OCI-LY7 (cell line): ENCODE measurements around the gene SLC6A6. TPM values are rescaled to one million over a fixed set of nuclear protein-coding genes. Genes with fewer than 3 reads are reported as not detected.

ENCODE experiments used
- BruUV-seq: library from RNA; stranded (reverse); fragments of 400-500 nt; replicated peaks from 2 replicates; lab custom pipeline; 2021; lab: Mats Ljungman, UMichigan
- CTCF ChIA-PET: fragments of 300-600 bp; sonication (Branson Sonifier 250); formaldehyde crosslinking; loops from one replicate; lab custom pipeline; 2022; ENCODE audit warnings: antibody characterized with exemption; ENCODE audit not compliant: unreplicated experiment; lab: Charles Lee
- POLR2A ChIA-PET: fragments of 300-600 bp; sonication (Branson Sonifier 250); formaldehyde crosslinking; loops from one replicate; lab custom pipeline; 2022; ENCODE audit warnings: antibody characterized with exemption; lab: Charles Lee
- DNase-seq: peaks from one replicate; pipeline ENCODE4 v3.0.0-alpha.2; 2015; ENCODE audit warnings: low spot score
- H2AFZ ChIP-seq: fragments of 200-600 bp; sonication (generic), shearing (Covaris generic); 2 replicates; pipeline ENCODE4 v1.6.1; 2014; ENCODE audit warnings: mild to moderate bottlenecking, antibody characterized with exemption, low read length, moderate library complexity
- H3K27ac ChIP-seq: fragments of 200-600 bp; sonication (generic); 2 replicates; pipeline ENCODE4 v1.5.1; 2014; ENCODE audit warnings: mixed run types, low read depth, mild to moderate bottlenecking, moderate library complexity, low read length, inconsistent platforms; ENCODE audit not compliant: poor library complexity, severe bottlenecking
- H3K36me3 ChIP-seq: fragments of 200-600 bp; sonication (generic); 2 replicates; pipeline ENCODE4 v1.6.1; 2014; ENCODE audit warnings: mild to moderate bottlenecking, antibody characterized with exemption, low read length, moderate library complexity, mixed read lengths; ENCODE audit not compliant: insufficient read depth
- H3K4me1 ChIP-seq: fragments of 200-600 bp; sonication (generic); 2 replicates; pipeline ENCODE4 v1.5.1; 2014; ENCODE audit warnings: mild to moderate bottlenecking, low read length; ENCODE audit not compliant: insufficient read depth, poor library complexity, severe bottlenecking
- H3K4me2 ChIP-seq: fragments of 200-600 bp; sonication (generic); 2 replicates; pipeline ENCODE4 v1.6.1; 2014; ENCODE audit warnings: mild to moderate bottlenecking, low read length
- H3K4me3 ChIP-seq: fragments of 200-600 bp; sonication (generic); 2 replicates; pipeline ENCODE4 v1.5.1; 2014; ENCODE audit warnings: mild to moderate bottlenecking, low read depth, low read length; ENCODE audit not compliant: poor library complexity, severe bottlenecking
- H3K79me2 ChIP-seq: fragments of 200-600 bp; sonication (generic); 2 replicates; pipeline ENCODE4 v1.6.1; 2016; ENCODE audit warnings: low read depth, mild to moderate bottlenecking, low read length, moderate library complexity, mixed read lengths; ENCODE audit not compliant: insufficient read depth
- H3K9me2 ChIP-seq: fragments of 200-600 bp; sonication (generic); 2 replicates; pipeline ENCODE4 v1.6.1; 2016; ENCODE audit warnings: mild to moderate bottlenecking, low read length, mixed read lengths; ENCODE audit not compliant: insufficient read depth
- H3K9me3 ChIP-seq: fragments of 200-600 bp; sonication (generic); 2 replicates; pipeline ENCODE4 v1.6.1; 2014; ENCODE audit warnings: mild to moderate bottlenecking, mixed run types, low read length, mixed read lengths
- H4K20me1 ChIP-seq: fragments of 200-600 bp; sonication (generic); 2 replicates; pipeline ENCODE4 v1.6.1; 2014; ENCODE audit warnings: mild to moderate bottlenecking, antibody characterized with exemption, low read length, moderate library complexity, mixed read lengths; ENCODE audit not compliant: insufficient read depth
- CTCF ChIP-seq: fragments of 200-600 bp; sonication (generic); conservative IDR thresholded peaks from 2 replicates; pipeline ENCODE4 v1.5.1; 2014; ENCODE audit warnings: mild to moderate bottlenecking, antibody characterized with exemption, low read length, moderate library complexity, mixed read lengths
- EZH2phosphoT487 ChIP-seq: fragments of 200-600 bp; sonication (generic); IDR thresholded peaks from 2 replicates; pipeline ENCODE4 v1.6.1; 2018; ENCODE audit warnings: low read depth, borderline replicate concordance, mild to moderate bottlenecking, mixed run types, antibody characterized with exemption, low read length, moderate library complexity, mixed read lengths
- intact Hi-C: fragments of 100-400 bp; cut with micrococcal nuclease; formaldehyde crosslinking; loops from one replicate; pipeline ENCODE4 v1.10.0; 2022; ENCODE audit not compliant: unreplicated experiment
- total RNA-seq, 2 experiments: library from RNA; depleted of rRNA in 1 of 2; stranded (reverse); fragments of >200 nt in 1 of 2; shearing (Covaris generic) in 1 of 2; gene quantifications; 2 replicates each; pipeline ENCODE4 v1.2.3, GENCODE V29; 2014 to 2022

The SLC6A6 gene
- total RNA-seq, 2 experiments from 2014 or later, result 43.0 to 51.8 TPM

- H3K4me1 ChIP-seq, result no peaks in the 10 kb centered on the region
- H3K9me3 ChIP-seq, result no peaks in the 10 kb centered on the region
- no peaks in the 10 kb centered on the region for H4K20me1 ChIP-seq
- no peaks in the 10 kb centered on the region for H3K79me2 ChIP-seq
- intact Hi-C loops, result no loop called here
- CTCF ChIA-PET, result no interaction called here
- POLR2A ChIA-PET, result no interaction called here
- BruUV-seq, result no TSS peak
- H2AFZ ChIP-seq, result no peak overlapping the region
- TF ChIP-seq EZH2phosphoT487, result no peak
- TF ChIP-seq CTCF, result no peak
- no peak overlapping the region for H3K4me2 ChIP-seq
- no peak overlapping the region for H3K4me3 ChIP-seq
- no peak for DNase-seq
- peaks cover 97% of the 10 kb centered on the region for H3K36me3 ChIP-seq
- no peak overlapping the region for H3K27ac ChIP-seq
- H3K9me2 ChIP-seq, result no peaks in the 10 kb centered on the region
These were observed 61.7 kb downstream of the SLC6A6 start for GRCh38 chr3:14464141-14464465.

GRCh38 chr3:14464521-14464920 is 62.1 kb downstream of the SLC6A6 start:
- POLR2A ChIA-PET, result no interaction called here
- peaks cover 97% of the 10 kb centered on the region for H3K36me3 ChIP-seq
- CTCF ChIA-PET, result no interaction called here

More at GRCh38 chr3:14464521-14464920, 62.1 kb downstream of the SLC6A6 start:
- Histone ChIP-seq H3K9me3 (no peaks in the 10 kb centered on the region), H3K27ac (no peak overlapping the region), H4K20me1 (no peaks in the 10 kb centered on the region), H2AFZ (no peak overlapping the region), H3K79me2 (no peaks in the 10 kb centered on the region), H3K4me3 (no peak overlapping the region), H3K4me1 (no peaks in the 10 kb centered on the region), H3K9me2 (no peaks in the 10 kb centered on the region), H3K4me2 (no peak overlapping the region)
- no peak for DNase-seq
- TF ChIP-seq CTCF (no peak), EZH2phosphoT487 (no peak)
- no TSS peak for BruUV-seq
- intact Hi-C loops, result no loop called here
